ENCODE data around the gene ALPK1.
A peak's percentile ranks its signal among the peaks of the same experiment; 100 is the strongest.
"Not testable (repeated sequence)": the region's sequence is repeated elsewhere in the genome, so short reads cannot be mapped to it uniquely, and the experiment has no call there.

ALPK1 gene

GRCh38 chr4:112284662-112285411 lies 12.3 kb upstream of the ALPK1 start:
- no peak for DNase-seq

- DNase-seq, result no peak
Observed at GRCh38 chr4:112287258-112287989, 9.7 kb upstream of the ALPK1 start.

GRCh38 chr4:112288455-112288854 lies 8.7 kb upstream of the ALPK1 start:
- DNase-seq, result no peak

- no peak for DNase-seq
Observed at GRCh38 chr4:112289407-112290253, 7.5 kb upstream of the ALPK1 start.

- no peak for DNase-seq
Observed at GRCh38 chr4:112290341-112290740, 6.8 kb upstream of the ALPK1 start.

- no peak for DNase-seq
Observed at GRCh38 chr4:112299721-112300120, 2.6 kb downstream of the ALPK1 start.

- no peak for DNase-seq
Observed at GRCh38 chr4:112302320-112303274, 5.4 kb downstream of the ALPK1 start.

- not testable (repeated sequence) for DNase-seq
Observed at GRCh38 chr4:112305477-112305876, 8.3 kb downstream of the ALPK1 start.

- peak; percentile 62 for DNase-seq
Observed at GRCh38 chr4:112309263-112309791, 12.2 kb downstream of the ALPK1 start.

GRCh38 chr4:112311516-112311915 lies 14.3 kb downstream of the ALPK1 start:
- no peak for DNase-seq

GRCh38 chr4:112312610-112313239 lies 15.6 kb downstream of the ALPK1 start:
- DNase-seq, result no peak

- no peak for DNase-seq
Observed at GRCh38 chr4:112315446-112315845, 18.3 kb downstream of the ALPK1 start.

- no peak for DNase-seq
Observed at GRCh38 chr4:112316360-112316759, 19.2 kb downstream of the ALPK1 start.

- no peak for DNase-seq
Observed at GRCh38 chr4:112318239-112319142, 21.3 kb downstream of the ALPK1 start.

GRCh38 chr4:112321776-112322684 lies 24.9 kb downstream of the ALPK1 start:
- DNase-seq, result peak; percentile 43

GRCh38 chr4:112322866-112323265 lies 25.7 kb downstream of the ALPK1 start:
- DNase-seq, result no peak

- DNase-seq, result no peak
Observed at GRCh38 chr4:112325530-112325929, 28.4 kb downstream of the ALPK1 start.

GRCh38 chr4:112327965-112328733 lies 31.0 kb downstream of the ALPK1 start:
- peak; percentile 49 for DNase-seq
